ENCODE data around the gene RSRC2.
"Not testable (repeated sequence)": the region's sequence is repeated elsewhere in the genome, so short reads cannot be mapped to it uniquely, and the experiment has no call there.

Gene RSRC2

GRCh38 chr12:122533856-122534255 lies 7.1 kb upstream of the RSRC2 start:
- no peaks in the 10 kb centered on the region for H3K9me3 Mint-ChIP-seq
- no peak overlapping the region for H3K4me3 Mint-ChIP-seq
- DNase-seq (ENCODE audit: low spot score) = no peak
- H3K27me3 Mint-ChIP-seq (ENCODE audit: low read depth) = no peaks in the 10 kb centered on the region
- H3K27ac Mint-ChIP-seq = no peak overlapping the region
- H3K4me1 Mint-ChIP-seq (ENCODE audit: low read depth) = peaks cover 10% of the 10 kb centered on the region
- peaks cover 42% of the 10 kb centered on the region for H3K36me3 Mint-ChIP-seq (ENCODE audit: low read depth)

GRCh38 chr12:122528992-122529391 lies 2.3 kb upstream of the RSRC2 start:
- Mint-ChIP-seq H3K4me1 (ENCODE audit: low read depth) (peaks cover 21% of the 10 kb centered on the region), H3K4me3 (no peak overlapping the region), H3K27ac (no peak overlapping the region), H3K27me3 (ENCODE audit: low read depth) (no peaks in the 10 kb centered on the region), H3K9me3 (no peaks in the 10 kb centered on the region), H3K36me3 (ENCODE audit: low read depth) (peaks cover 39% of the 10 kb centered on the region)
- no peak for DNase-seq (ENCODE audit: low spot score)

- DNase-seq (ENCODE audit: low spot score) = no peak
- Mint-ChIP-seq H3K27ac (no peak overlapping the region), H3K4me1 (ENCODE audit: low read depth) (peaks cover 23% of the 10 kb centered on the region), H3K27me3 (ENCODE audit: low read depth) (no peaks in the 10 kb centered on the region), H3K4me3 (no peak overlapping the region), H3K36me3 (ENCODE audit: low read depth) (peaks cover 42% of the 10 kb centered on the region), H3K9me3 (no peaks in the 10 kb centered on the region)
These were observed 1.8 kb upstream of the RSRC2 start for GRCh38 chr12:122528582-122528981.

- Mint-ChIP-seq H3K4me3 (no peak overlapping the region), H3K9me3 (no peaks in the 10 kb centered on the region), H3K27me3 (ENCODE audit: low read depth) (no peaks in the 10 kb centered on the region), H3K27ac (no peak overlapping the region), H3K4me1 (ENCODE audit: low read depth) (peaks cover 29% of the 10 kb centered on the region), H3K36me3 (ENCODE audit: low read depth) (peaks cover 43% of the 10 kb centered on the region)
- peak; percentile 39 for DNase-seq (ENCODE audit: low spot score)
These were observed 775 bp upstream of the RSRC2 start for GRCh38 chr12:122527478-122527944.

- no peaks in the 10 kb centered on the region for H3K9me3 Mint-ChIP-seq
- peak overlapping the region; percentile 58 for H3K27ac Mint-ChIP-seq
- no peaks in the 10 kb centered on the region for H3K27me3 Mint-ChIP-seq (ENCODE audit: low read depth)
- peaks cover 39% of the 10 kb centered on the region for H3K4me1 Mint-ChIP-seq (ENCODE audit: low read depth)
- H3K4me3 Mint-ChIP-seq = peak overlapping the region; percentile 97
- no peak for DNase-seq (ENCODE audit: low spot score)
- H3K36me3 Mint-ChIP-seq (ENCODE audit: low read depth) = peaks cover 53% of the 10 kb centered on the region
These were observed 2.7 kb downstream of the RSRC2 start for GRCh38 chr12:122523846-122524718.

GRCh38 chr12:122523280-122523679 lies 3.5 kb downstream of the RSRC2 start:
- peak overlapping the region; percentile 9 for H3K27ac Mint-ChIP-seq
- no peaks in the 10 kb centered on the region for H3K27me3 Mint-ChIP-seq (ENCODE audit: low read depth)
- no peaks in the 10 kb centered on the region for H3K9me3 Mint-ChIP-seq
- peaks cover 39% of the 10 kb centered on the region for H3K4me1 Mint-ChIP-seq (ENCODE audit: low read depth)
- peaks cover 61% of the 10 kb centered on the region for H3K36me3 Mint-ChIP-seq (ENCODE audit: low read depth)
- H3K4me3 Mint-ChIP-seq = peak overlapping the region; percentile 97
- no peak for DNase-seq (ENCODE audit: low spot score)

GRCh38 chr12:122520676-122521075 lies 6.1 kb downstream of the RSRC2 start:
- no peak overlapping the region for H3K4me3 Mint-ChIP-seq
- DNase-seq (ENCODE audit: low spot score) = no peak
- H3K4me1 Mint-ChIP-seq (ENCODE audit: low read depth) = peaks cover 42% of the 10 kb centered on the region
- peaks cover 83% of the 10 kb centered on the region for H3K36me3 Mint-ChIP-seq (ENCODE audit: low read depth)
- H3K27me3 Mint-ChIP-seq (ENCODE audit: low read depth) = no peaks in the 10 kb centered on the region
- H3K9me3 Mint-ChIP-seq = no peaks in the 10 kb centered on the region
- no peak overlapping the region for H3K27ac Mint-ChIP-seq

- peaks cover 82% of the 10 kb centered on the region for H3K36me3 Mint-ChIP-seq (ENCODE audit: low read depth)
- H3K4me3 Mint-ChIP-seq = no peak overlapping the region
- H3K4me1 Mint-ChIP-seq (ENCODE audit: low read depth) = peaks cover 43% of the 10 kb centered on the region
- no peaks in the 10 kb centered on the region for H3K9me3 Mint-ChIP-seq
- H3K27ac Mint-ChIP-seq = peak overlapping the region; percentile 44
- no peak for DNase-seq (ENCODE audit: low spot score)
- no peaks in the 10 kb centered on the region for H3K27me3 Mint-ChIP-seq (ENCODE audit: low read depth)
These were observed 7.3 kb downstream of the RSRC2 start for GRCh38 chr12:122519418-122519817.

- Mint-ChIP-seq H3K4me1 (ENCODE audit: low read depth) (peaks cover 39% of the 10 kb centered on the region), H3K4me3 (no peak overlapping the region), H3K9me3 (no peaks in the 10 kb centered on the region), H3K36me3 (ENCODE audit: low read depth) (peaks cover 79% of the 10 kb centered on the region), H3K27ac (no peak overlapping the region), H3K27me3 (ENCODE audit: low read depth) (no peaks in the 10 kb centered on the region)
- no peak for DNase-seq (ENCODE audit: low spot score)
These were observed 7.8 kb downstream of the RSRC2 start for GRCh38 chr12:122518908-122519307.

GRCh38 chr12:122517877-122518276 lies 8.9 kb downstream of the RSRC2 start:
- no peak for DNase-seq (ENCODE audit: low spot score)
- no peaks in the 10 kb centered on the region for H3K9me3 Mint-ChIP-seq
- no peak overlapping the region for H3K4me3 Mint-ChIP-seq
- H3K27ac Mint-ChIP-seq = no peak overlapping the region
- H3K27me3 Mint-ChIP-seq (ENCODE audit: low read depth) = no peaks in the 10 kb centered on the region
- H3K4me1 Mint-ChIP-seq (ENCODE audit: low read depth) = peaks cover 35% of the 10 kb centered on the region
- H3K36me3 Mint-ChIP-seq (ENCODE audit: low read depth) = peaks cover 79% of the 10 kb centered on the region

- Mint-ChIP-seq H3K4me3 (no peak overlapping the region), H3K36me3 (ENCODE audit: low read depth) (peaks cover 81% of the 10 kb centered on the region), H3K9me3 (no peaks in the 10 kb centered on the region), H3K4me1 (ENCODE audit: low read depth) (peaks cover 26% of the 10 kb centered on the region), H3K27me3 (ENCODE audit: low read depth) (no peaks in the 10 kb centered on the region), H3K27ac (no peak overlapping the region)
- DNase-seq (ENCODE audit: low spot score) = no peak
These were observed 10.0 kb downstream of the RSRC2 start for GRCh38 chr12:122516544-122517361.

GRCh38 chr12:122515275-122515674 lies 11.5 kb downstream of the RSRC2 start:
- Mint-ChIP-seq H3K4me3 (no peak overlapping the region), H3K4me1 (ENCODE audit: low read depth) (peaks cover 19% of the 10 kb centered on the region), H3K27ac (no peak overlapping the region), H3K27me3 (ENCODE audit: low read depth) (no peaks in the 10 kb centered on the region), H3K36me3 (ENCODE audit: low read depth) (peaks cover 79% of the 10 kb centered on the region), H3K9me3 (no peaks in the 10 kb centered on the region)
- no peak for DNase-seq (ENCODE audit: low spot score)

- Mint-ChIP-seq H3K27ac (no peak overlapping the region), H3K9me3 (no peaks in the 10 kb centered on the region), H3K4me3 (no peak overlapping the region), H3K27me3 (ENCODE audit: low read depth) (no peaks in the 10 kb centered on the region), H3K36me3 (ENCODE audit: low read depth) (peaks cover 82% of the 10 kb centered on the region), H3K4me1 (ENCODE audit: low read depth) (peaks cover 13% of the 10 kb centered on the region)
- DNase-seq (ENCODE audit: low spot score) = no peak
These were observed 13.1 kb downstream of the RSRC2 start for GRCh38 chr12:122513660-122514059.

- H3K27me3 Mint-ChIP-seq (ENCODE audit: low read depth); H3K27ac Mint-ChIP-seq; DNase-seq (ENCODE audit: low spot score); H3K4me3 Mint-ChIP-seq; H3K9me3 Mint-ChIP-seq: not testable (repeated sequence)
- peaks cover 81% of the 10 kb centered on the region for H3K36me3 Mint-ChIP-seq (ENCODE audit: low read depth)
- H3K4me1 Mint-ChIP-seq (ENCODE audit: low read depth) = peaks cover 13% of the 10 kb centered on the region
These were observed 13.7 kb downstream of the RSRC2 start for GRCh38 chr12:122513028-122513427.

Measured in T-helper 2 cell treated with Interferon-gamma antibody and Interleukin-4, amounts not matched to agents 5 μg/mL and 100 μg/mL, for 36 hours (primary cell).